HUES6 (cell line): ENCODE measurements around the gene STAT1.

Experiments
- H3K27ac ChIP-seq: 2 replicates; pipeline ENCODE4 v1.7.0; 2013; ENCODE audit warnings: low read depth, mild to moderate bottlenecking, low read length, inconsistent platforms
- H3K27me3 ChIP-seq: 2 replicates; pipeline ENCODE4 v1.6.1; 2013; ENCODE audit warnings: low read length; ENCODE audit not compliant: control insufficient read depth, insufficient read depth
- H3K36me3 ChIP-seq: 2 replicates; pipeline ENCODE4 v1.6.1; 2013; ENCODE audit warnings: low read length; ENCODE audit not compliant: control insufficient read depth, insufficient read depth
- H3K4me1 ChIP-seq: 2 replicates; pipeline ENCODE4 v1.6.1; 2013; ENCODE audit warnings: low read length; ENCODE audit not compliant: control insufficient read depth, insufficient read depth
- H3K4me3 ChIP-seq: 2 replicates; pipeline ENCODE4 v1.5.1; 2013; ENCODE audit warnings: low read depth, low read length
- H3K9ac ChIP-seq: one replicate; pipeline ENCODE4 v1.6.1; 2013; ENCODE audit warnings: mild to moderate bottlenecking, low read length
- H3K9me3 ChIP-seq: 2 replicates; pipeline ENCODE4 v1.6.1; 2013; ENCODE audit warnings: low read depth, low read length; ENCODE audit not compliant: control insufficient read depth, insufficient read depth

STAT1 gene

DNA sequence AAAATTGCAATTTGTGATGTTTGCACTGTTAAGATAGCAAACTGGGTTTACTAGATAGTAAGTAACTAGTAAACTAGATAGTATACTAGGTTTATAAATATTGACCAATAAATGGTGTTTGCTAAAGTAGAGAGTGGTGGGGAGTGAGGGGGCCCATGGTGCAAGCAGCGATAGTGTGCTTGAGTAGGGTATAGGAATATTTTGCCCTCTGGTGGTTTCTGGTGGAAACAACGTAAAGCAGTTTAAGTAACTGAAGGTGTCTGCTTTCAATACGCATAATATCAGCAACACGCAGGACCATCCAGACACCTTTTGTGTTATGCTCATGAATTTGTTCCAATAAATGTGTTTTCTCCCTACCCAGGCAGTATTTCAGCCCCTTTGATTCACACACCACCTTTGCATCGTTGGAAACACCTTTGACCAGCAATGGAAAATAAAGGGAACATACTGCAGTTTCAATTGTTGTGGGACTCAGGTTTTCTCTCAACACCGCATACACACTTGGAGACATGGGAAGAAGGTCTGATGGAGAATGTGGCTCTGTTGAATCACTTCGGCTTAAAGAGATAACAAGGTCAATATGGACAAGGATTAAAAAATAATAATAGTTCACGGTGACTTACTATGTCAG lies 16.7 kb upstream of the STAT1 start:
- Histone ChIP-seq H3K27me3 (no peaks in the 10 kb centered on the region), H3K36me3 (no peaks in the 10 kb centered on the region), H3K4me3 (no peak overlapping the region), H3K4me1 (peaks cover 8% of the 10 kb centered on the region), H3K27ac (no peak overlapping the region), H3K9ac (no peak overlapping the region), H3K9me3 (no peaks in the 10 kb centered on the region)

DNA sequence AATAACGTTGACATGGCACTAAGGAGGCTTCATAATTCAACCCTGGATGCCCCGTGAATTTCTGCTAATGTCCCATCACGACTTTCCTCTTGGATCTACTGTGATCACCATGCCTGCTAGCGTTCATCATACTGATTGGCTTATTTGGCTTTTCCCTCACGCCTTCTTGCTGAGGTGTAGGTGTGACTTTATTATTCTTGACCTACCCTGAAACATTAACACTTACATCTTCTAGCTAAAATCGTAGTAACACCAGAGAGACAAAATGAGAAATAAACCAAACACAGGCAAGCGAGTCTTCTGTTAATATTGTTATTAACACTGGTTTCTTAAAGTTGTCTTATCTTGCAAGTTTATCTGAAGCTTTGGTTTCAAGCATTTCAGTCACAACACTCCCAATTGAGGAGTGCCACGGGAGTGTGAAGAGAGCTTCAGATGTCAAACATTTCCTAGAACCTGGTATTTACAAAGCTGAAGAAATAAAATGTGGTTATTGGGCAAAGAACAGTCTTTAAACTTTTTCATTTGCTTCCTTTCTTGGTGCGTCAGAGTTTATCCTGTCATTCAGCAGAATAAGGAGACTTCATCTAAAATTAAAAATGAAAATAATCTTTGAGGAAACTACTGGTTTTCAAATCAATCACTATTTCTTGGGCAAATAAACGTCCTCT lies 15.4 kb upstream of the STAT1 start:
- Histone ChIP-seq H3K27ac (no peak overlapping the region), H3K4me1 (peaks cover 8% of the 10 kb centered on the region), H3K4me3 (no peak overlapping the region), H3K9me3 (no peaks in the 10 kb centered on the region), H3K27me3 (no peaks in the 10 kb centered on the region), H3K9ac (no peak overlapping the region), H3K36me3 (no peaks in the 10 kb centered on the region)

DNA sequence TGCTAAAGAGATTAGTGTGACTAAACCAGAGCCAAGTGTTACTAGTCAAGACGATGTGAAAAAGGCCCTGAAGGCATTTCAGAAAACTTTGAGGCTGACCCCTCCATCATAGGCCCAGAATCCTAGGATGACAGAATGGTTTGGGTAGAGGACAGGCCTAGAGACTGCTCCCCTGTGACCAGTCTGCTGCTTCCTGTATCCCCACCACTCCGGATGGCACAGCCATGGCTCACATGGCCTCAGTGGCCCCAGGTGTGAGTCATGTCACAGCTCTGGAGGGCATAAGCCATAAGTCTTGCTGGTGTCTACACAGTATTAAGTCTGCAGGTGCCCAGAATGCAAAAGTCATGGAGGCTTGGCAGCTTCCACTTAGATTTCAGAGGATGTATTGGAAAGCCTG lies 12.4 kb upstream of the STAT1 start:
- peaks cover 3% of the 10 kb centered on the region; the same call in 1 of the 2 replicates for H3K4me1 ChIP-seq
- no peaks in the 10 kb centered on the region for H3K9me3 ChIP-seq
- H3K9ac ChIP-seq, result no peak overlapping the region
- peaks cover 5% of the 10 kb centered on the region; the same call in 1 of the 2 replicates for H3K27me3 ChIP-seq
- no peaks in the 10 kb centered on the region for H3K36me3 ChIP-seq
- H3K27ac ChIP-seq, result no peak overlapping the region
- no peak overlapping the region for H3K4me3 ChIP-seq

DNA sequence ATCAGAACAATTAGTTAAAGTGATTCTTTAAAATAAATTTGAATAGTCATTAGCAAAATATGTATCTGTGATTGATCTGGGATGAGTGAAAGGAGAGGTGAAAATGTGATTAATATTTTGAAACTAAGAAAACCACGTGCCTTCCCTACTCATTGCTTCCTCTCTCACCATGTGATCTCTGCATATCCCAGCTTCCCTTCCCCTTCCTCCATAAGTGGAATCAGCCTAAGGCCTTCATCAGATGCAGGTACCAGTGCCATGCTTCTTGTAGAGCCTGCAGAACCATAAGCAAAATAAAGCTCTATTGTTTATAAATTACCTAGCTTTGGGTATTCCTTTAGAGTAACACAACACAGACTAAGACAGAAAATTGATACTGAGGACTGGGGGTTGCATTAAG lies 11.2 kb upstream of the STAT1 start:
- peaks cover 5% of the 10 kb centered on the region; the same call in 1 of the 2 replicates for H3K27me3 ChIP-seq
- no peak overlapping the region for H3K9ac ChIP-seq
- peaks cover 7% of the 10 kb centered on the region; the same call in 1 of the 2 replicates for H3K4me1 ChIP-seq
- H3K9me3 ChIP-seq, result no peaks in the 10 kb centered on the region
- H3K27ac ChIP-seq, result no peak overlapping the region
- no peaks in the 10 kb centered on the region for H3K36me3 ChIP-seq
- no peak overlapping the region for H3K4me3 ChIP-seq

DNA sequence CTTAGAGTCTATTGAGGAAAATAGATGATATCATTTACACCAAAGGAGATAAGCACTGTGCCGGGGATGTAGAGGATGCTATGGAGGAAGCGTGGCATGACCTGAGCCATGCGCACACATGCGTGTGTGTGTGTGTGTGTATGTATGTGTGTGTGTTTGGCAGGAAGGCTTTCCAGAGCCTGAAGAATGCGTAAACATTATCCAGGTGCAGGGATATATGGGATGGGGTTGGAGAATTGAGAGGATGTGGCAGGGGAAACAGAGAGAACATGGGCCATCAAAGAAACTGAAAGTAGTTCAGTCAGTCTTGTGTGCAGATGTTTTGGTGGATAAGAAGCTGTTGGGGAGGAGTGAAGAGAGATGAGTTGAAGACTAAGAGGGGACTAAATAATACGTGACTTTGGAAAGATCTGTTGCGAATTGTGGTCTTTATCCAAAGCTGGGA lies 9.3 kb upstream of the STAT1 start:
- no peak overlapping the region for H3K4me3 ChIP-seq
- H3K27ac ChIP-seq, result no peak overlapping the region
- H3K9ac ChIP-seq, result no peak overlapping the region
- H3K36me3 ChIP-seq, result no peaks in the 10 kb centered on the region
- peaks cover 7% of the 10 kb centered on the region for H3K4me1 ChIP-seq
- no peaks in the 10 kb centered on the region for H3K9me3 ChIP-seq
- peaks cover 10% of the 10 kb centered on the region for H3K27me3 ChIP-seq

DNA sequence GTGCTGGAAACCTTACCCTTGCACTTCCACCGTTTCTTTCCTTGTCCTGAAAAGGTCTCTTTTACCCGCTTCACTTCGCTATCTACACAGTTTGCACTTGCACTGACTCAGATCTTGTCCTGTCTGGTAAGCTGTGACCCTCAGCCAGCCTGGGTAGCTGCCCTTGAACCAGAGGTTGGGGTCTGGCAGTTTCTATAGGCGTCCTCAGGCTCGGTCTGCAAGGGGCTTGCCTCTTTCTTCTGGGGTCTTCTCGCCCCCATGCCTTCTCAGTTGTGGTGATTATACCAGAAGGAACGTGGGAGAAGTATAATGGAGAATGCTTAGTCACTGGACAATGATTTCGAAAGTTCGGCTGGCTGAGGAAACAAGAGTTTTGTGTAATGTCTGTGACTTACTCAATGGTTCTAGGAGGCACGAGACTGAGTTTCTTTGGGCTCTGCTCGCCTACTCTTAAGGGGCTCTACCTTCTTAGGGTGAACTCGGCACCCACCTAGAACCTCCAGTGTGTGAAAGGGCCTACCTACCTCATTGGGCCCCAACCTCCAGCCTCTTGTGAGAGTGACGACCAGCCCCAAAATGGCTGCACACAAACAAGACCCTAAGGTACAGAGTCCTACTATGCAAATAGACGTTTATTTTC lies 6.9 kb upstream of the STAT1 start:
- H3K9ac ChIP-seq, result peak overlapping the region; percentile 92
- H3K27ac ChIP-seq, result peak overlapping the region; percentile 75
- no peaks in the 10 kb centered on the region for H3K9me3 ChIP-seq
- peaks cover 7% of the 10 kb centered on the region for H3K4me1 ChIP-seq
- H3K4me3 ChIP-seq, result peak overlapping the region; percentile 89
- peaks cover 25% of the 10 kb centered on the region for H3K27me3 ChIP-seq
- no peaks in the 10 kb centered on the region for H3K36me3 ChIP-seq

DNA sequence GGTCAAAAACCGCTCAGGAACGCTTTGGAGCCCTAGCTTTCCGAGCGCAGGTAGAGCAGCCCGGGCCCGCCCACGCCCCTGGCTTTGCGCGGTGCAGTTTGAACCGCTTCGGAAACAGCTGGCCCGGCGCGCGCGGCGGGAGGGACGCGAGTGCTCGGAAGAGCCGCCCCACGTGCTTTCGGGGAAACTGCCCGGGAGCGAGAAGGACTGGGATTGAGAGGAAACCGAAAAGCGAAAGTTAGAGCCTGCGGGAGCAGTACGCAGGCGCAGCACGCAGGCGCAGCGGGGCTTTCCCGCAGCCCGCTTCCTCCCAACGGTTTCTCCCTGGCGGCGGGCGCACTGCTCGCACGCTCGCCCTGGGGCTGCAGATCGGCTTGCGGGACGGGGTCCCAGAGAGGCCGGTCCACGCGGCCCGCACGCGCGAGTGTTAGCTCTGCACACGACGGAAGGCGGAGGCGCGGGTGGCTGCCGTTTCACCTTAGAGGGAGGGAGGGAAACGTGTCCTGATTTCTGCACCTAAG lies 6.3 kb upstream of the STAT1 start:
- Histone ChIP-seq H3K27me3 (peaks cover 31% of the 10 kb centered on the region), H3K4me3 (peak overlapping the region; percentile 89), H3K36me3 (no peaks in the 10 kb centered on the region), H3K27ac (peak overlapping the region; percentile 75), H3K9me3 (no peaks in the 10 kb centered on the region), H3K4me1 (peaks cover 7% of the 10 kb centered on the region), H3K9ac (peak overlapping the region; percentile 92)

DNA sequence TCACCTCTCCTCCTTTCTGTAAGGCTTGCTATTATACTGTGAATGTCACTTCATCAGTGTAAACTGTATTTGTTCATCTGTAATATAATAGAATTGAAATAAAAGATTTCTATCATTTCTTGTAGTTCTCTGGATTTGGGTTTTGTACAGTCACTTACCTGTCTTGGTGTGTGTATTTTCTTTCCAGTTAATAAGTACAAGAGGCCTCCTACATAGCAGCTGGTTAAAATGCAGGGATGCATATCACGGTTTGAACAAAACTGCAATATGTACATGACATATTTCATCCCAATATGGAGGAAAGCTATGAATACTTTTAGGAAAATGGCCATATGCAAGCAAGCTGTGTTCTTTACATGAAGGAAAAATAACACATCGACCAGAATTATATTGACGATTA lies 5.4 kb upstream of the STAT1 start:
- no peak overlapping the region for H3K9ac ChIP-seq
- H3K4me3 ChIP-seq, result no peak overlapping the region
- peaks cover 39% of the 10 kb centered on the region for H3K27me3 ChIP-seq
- peaks cover 7% of the 10 kb centered on the region for H3K4me1 ChIP-seq
- no peak overlapping the region for H3K27ac ChIP-seq
- H3K9me3 ChIP-seq, result no peaks in the 10 kb centered on the region
- H3K36me3 ChIP-seq, result no peaks in the 10 kb centered on the region

DNA sequence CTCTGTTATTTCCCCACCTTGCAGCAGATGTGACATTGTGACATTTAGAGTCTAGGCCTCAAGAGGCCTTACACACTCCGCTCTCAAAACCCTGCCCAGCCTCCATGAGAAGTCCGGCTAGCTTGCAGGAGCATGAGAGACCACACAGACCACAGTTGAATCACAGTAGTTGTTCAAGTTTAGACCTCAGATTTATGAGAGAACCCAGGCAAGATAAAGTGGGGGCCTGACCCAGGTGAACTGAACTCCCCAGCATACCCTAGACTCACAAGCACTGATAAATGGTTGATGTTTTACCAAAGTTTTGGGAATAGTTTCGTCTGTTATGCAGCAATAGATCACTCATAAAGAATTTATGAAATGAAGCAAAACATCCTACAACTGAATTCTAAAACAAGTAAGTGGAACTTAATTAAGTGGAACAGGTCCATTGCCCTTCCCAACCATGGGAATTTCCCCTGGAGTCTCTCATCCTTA lies 4.7 kb upstream of the STAT1 start:
- Histone ChIP-seq H3K9me3 (no peaks in the 10 kb centered on the region), H3K27me3 (peaks cover 39% of the 10 kb centered on the region), H3K36me3 (no peaks in the 10 kb centered on the region), H3K27ac (no peak overlapping the region), H3K4me3 (no peak overlapping the region), H3K9ac (no peak overlapping the region), H3K4me1 (peaks cover 7% of the 10 kb centered on the region)

DNA sequence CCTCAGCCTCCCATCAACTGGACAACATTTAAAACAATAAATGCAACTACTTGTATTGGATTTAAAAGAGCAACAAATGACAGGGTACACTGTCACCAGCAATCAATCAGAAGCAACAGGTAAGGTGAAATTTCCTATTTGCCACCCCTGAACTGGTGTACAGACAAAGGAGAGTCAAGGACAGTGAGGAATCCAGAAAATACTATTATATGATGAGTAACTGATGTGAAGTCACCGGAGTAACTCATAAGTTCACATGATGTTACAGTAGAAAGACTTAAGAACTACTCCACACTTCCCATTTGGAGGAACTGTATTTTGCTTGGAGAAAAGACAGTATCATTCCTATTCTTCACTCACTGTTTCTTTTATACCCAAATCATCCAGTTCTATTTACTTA lies 4.1 kb upstream of the STAT1 start:
- H3K9me3 ChIP-seq, result no peaks in the 10 kb centered on the region

DNA sequence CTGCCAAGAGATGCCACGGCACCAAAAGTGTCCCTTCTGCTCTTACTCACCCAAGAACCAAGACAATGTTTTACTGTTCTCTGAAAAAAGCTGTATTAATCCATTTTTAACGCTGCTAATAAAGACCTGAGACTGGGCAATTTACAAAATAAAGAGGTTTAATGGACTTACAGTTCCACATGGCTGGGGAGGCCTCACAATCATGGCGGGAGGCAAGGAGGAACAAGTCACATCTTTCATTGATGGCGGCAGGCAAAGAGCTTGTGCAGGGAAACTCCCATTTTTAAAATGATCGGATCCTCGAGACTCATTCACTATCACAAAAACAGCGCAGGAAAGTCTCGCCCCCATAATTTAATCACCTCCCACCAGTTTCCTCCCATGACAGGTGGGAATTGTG lies 1.9 kb upstream of the STAT1 start:
- Histone ChIP-seq H3K4me3 (no peak overlapping the region), H3K4me1 (peaks cover 6% of the 10 kb centered on the region), H3K9ac (no peak overlapping the region), H3K27ac (no peak overlapping the region), H3K9me3 (no peaks in the 10 kb centered on the region), H3K27me3 (peaks cover 34% of the 10 kb centered on the region), H3K36me3 (peaks cover 5% of the 10 kb centered on the region)

More for the DNA sequence above, 4.1 kb upstream of the STAT1 start:
- H3K27ac ChIP-seq, result no peak overlapping the region
- peaks cover 7% of the 10 kb centered on the region for H3K4me1 ChIP-seq
- peaks cover 37% of the 10 kb centered on the region for H3K27me3 ChIP-seq
- no peak overlapping the region for H3K9ac ChIP-seq
- no peak overlapping the region for H3K4me3 ChIP-seq
- no peaks in the 10 kb centered on the region for H3K36me3 ChIP-seq
